GM12892 (cell line): ENCODE measurements around the gene MYH6.

Source experiments
- POLR2A ChIP-seq: IDR thresholded peaks from 2 replicates; pipeline ENCODE4 v1.6.1; 2011; ENCODE audit warnings: low read depth, low read length, control low read depth
- POLR2AphosphoS5 ChIP-seq: IDR thresholded peaks from 2 replicates; pipeline ENCODE4 v1.6.1; 2011; ENCODE audit warnings: low read depth, low read length, control low read depth

- TF ChIP-seq POLR2AphosphoS5 = no peak
- no peak for TF ChIP-seq POLR2A
Measured at GRCh38 chr14:23389396-23389795, 18.7 kb downstream of the MYH6 start.
